ENCODE data around the gene MALL. TPM values are rescaled to one million over a fixed set of nuclear protein-coding genes. Genes with fewer than 3 reads are reported as not detected.

Gene MALL
- total and polyA plus RNA-seq, 10 of the 15 experiments (the other 5 are each of a cell fraction or from before 2014, with no cell fraction given): 0.26 TPM; not detected in 9

DNA sequence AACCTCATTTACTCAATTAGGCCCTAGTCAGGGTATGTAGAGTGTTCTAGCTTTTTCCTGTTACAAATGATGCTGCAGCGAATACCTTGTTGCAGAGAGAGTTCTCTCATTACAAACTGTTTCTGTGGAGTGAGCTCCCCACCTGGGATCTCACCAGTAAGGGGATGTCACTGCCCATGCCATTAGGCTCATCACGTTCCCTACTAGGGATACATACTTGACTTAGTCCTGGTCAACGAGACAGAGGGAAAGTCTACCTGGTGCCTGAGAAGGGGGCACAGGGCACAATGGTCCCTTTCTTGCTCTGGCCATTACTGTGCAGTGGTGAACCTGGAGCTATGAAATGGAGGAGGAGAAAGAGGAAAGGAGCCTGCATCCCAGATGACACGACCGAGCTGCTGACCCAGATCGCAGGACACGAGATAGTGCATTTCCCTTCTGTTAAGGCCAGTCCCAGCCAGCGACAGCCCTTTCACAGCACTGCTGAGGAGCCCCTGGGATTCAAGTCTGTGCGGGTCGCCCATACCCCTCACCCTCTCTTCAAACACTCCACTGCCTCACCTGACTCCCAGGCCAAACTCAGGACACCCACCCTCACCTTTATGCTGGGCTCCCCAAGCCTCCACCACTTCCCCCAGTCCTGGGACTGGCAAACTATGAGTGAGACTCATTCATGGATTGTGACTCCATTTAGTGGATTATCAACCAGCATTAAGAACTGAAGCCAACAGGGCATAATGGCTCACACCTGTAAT is 16.0 kb downstream of the MALL start (continued):
- TF ChIP-seq NFYA (IDR thresholded peaks at IDR 0.05; ENCODE audit: borderline replicate concordance, low read depth, low read length) (no peak), ZNF24 (IDR thresholded peaks at IDR 0.05) (no peak), CEBPB (IDR thresholded peaks at IDR 0.05; ENCODE audit: borderline replicate concordance in 1 of 2, low read depth in 2 of 2, low read length in 2 of 2) (no peak), PAX8 (IDR thresholded peaks at IDR 0.05) (no peak)
- TF ChIP-seq, protein P1, sequence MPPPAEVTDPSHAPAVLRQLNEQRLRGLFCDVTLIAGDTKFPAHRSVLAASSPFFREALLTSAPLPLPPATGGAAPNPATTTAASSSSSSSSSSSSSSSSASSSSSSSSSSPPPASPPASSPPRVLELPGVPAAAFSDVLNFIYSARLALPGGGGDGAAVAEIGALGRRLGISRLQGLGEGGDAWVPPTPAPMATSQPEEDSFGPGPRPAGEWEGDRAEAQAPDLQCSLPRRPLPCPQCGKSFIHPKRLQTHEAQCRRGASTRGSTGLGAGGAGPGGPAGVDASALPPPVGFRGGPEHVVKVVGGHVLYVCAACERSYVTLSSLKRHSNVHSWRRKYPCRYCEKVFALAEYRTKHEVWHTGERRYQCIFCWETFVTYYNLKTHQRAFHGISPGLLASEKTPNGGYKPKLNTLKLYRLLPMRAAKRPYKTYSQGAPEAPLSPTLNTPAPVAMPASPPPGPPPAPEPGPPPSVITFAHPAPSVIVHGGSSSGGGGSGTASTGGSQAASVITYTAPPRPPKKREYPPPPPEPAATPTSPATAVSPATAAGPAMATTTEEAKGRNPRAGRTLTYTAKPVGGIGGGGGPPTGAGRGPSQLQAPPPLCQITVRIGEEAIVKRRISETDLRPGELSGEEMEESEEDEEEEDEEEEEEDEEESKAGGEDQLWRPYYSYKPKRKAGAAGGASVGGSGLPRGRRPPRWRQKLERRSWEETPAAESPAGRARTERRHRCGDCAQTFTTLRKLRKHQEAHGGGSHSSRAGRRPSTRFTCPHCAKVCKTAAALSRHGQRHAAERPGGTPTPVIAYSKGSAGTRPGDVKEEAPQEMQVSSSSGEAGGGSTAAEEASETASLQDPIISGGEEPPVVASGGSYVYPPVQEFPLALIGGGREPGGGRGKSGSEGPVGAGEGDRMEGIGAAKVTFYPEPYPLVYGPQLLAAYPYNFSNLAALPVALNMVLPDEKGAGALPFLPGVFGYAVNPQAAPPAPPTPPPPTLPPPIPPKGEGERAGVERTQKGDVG (CRISPR knock-in tag; IDR thresholded peaks at IDR 0.05): no peak

DNA sequence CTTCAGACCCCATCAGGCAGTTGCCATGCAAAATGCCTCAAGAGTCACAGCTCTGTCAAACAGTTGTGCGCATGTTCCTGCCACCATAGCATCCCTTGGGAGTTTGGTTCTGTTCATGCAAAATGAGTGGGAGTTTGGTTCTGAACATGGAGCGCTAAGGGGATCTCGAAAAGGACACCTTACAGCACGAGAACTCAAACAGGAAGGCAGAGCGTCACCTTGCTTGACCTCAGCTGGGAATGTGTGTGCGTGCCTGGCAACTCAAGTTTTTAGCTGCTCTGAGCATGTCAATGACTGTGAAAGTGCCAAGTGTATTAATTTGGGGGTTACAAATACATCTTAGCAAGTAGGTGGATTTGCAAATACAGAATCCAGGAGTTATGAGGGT is 16.6 kb downstream of the MALL start:
- ChIA-PET CTCF (no interaction called here), POLR2A (no interaction called here), SMC1A (ENCODE audit: uncharacterized antibody, unreplicated experiment) (interaction anchor here (1.1 kb wide), 1 partner anchor 58 kb away, joined by 3 read pairs; no protein-coding TSS in a partner anchor), RAD21 (ENCODE audit: unreplicated experiment) (no interaction called here)
- DNase-seq (ENCODE audit: low read depth, low spot score) (no peak), FAIRE-seq (no peak), ATAC-seq (no peak)
- no peaks in the 10 kb centered on the region for H4K20me1 ChIP-seq (ENCODE audit: control insufficient read depth, insufficient read depth)
- H3K27ac ChIP-seq (ENCODE audit: control insufficient read depth, insufficient read depth): no peak overlapping the region
- no peak overlapping the region for H3K4me3 ChIP-seq
- intact Hi-C loops (cut with micrococcal nuclease; ENCODE audit: unreplicated experiment) (no loop called here), in situ Hi-C loops (cut with MboI) (no loop called here)
- BruUV-seq (replicated peaks): no TSS peak
- no peak overlapping the region for H3K9ac ChIP-seq (ENCODE audit: control insufficient read depth, insufficient read depth, low read length)
- no peak overlapping the region for H3K4me2 ChIP-seq (ENCODE audit: control insufficient read depth, insufficient read depth)
- no peaks in the 10 kb centered on the region for H3K9me3 ChIP-seq (replicated peaks; ENCODE audit: control insufficient read depth, insufficient read depth, low read length)
- H2AFZ ChIP-seq (ENCODE audit: control insufficient read depth, low read depth, low read length): no peak overlapping the region
- WGBS (ENCODE audit: insufficient coverage, insufficient replicate concordance, low lambda C conversion rate, missing lambda C conversion rate): 17% methylated on average over 6 of the region's 6 CpGs
- no peaks in the 10 kb centered on the region for H3K79me2 ChIP-seq (ENCODE audit: control insufficient read depth, insufficient read depth, low read length)
- no peaks in the 10 kb centered on the region for H3K27me3 ChIP-seq (replicated peaks in 1 of 2; ENCODE audit: control insufficient read depth in 2 of 2, insufficient read depth in 2 of 2, low read length in 1 of 2)
- H3K4me1 ChIP-seq (ENCODE audit: control insufficient read depth, insufficient read depth, low read length): no peaks in the 10 kb centered on the region
- H3K36me3 ChIP-seq (ENCODE audit: control insufficient read depth in 2 of 2, insufficient read depth in 2 of 2, low read length in 1 of 2): no peaks in the 10 kb centered on the region
- TF ChIP-seq, protein P2, sequence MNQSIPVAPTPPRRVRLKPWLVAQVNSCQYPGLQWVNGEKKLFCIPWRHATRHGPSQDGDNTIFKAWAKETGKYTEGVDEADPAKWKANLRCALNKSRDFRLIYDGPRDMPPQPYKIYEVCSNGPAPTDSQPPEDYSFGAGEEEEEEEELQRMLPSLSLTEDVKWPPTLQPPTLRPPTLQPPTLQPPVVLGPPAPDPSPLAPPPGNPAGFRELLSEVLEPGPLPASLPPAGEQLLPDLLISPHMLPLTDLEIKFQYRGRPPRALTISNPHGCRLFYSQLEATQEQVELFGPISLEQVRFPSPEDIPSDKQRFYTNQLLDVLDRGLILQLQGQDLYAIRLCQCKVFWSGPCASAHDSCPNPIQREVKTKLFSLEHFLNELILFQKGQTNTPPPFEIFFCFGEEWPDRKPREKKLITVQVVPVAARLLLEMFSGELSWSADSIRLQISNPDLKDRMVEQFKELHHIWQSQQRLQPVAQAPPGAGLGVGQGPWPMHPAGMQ (IDR thresholded peaks at IDR 0.05; ENCODE audit: borderline replicate concordance): no peak
- TF ChIP-seq MEF2B (IDR thresholded peaks at IDR 0.05; ENCODE audit: partially characterized antibody, poor library complexity, severe bottlenecking) (no peak), TCF3 (IDR thresholded peaks at IDR 0.05; ENCODE audit: borderline replicate concordance, insufficient read depth, low read depth, low read length) (no peak), GATAD2B (conservative IDR thresholded peaks at IDR 0.05; ENCODE audit: low read depth) (no peak), BMI1 (IDR thresholded peaks at IDR 0.05; ENCODE audit: borderline replicate concordance) (no peak), NR2C2 (IDR thresholded peaks at IDR 0.05; ENCODE audit: borderline replicate concordance, control insufficient read depth, insufficient read length, low read depth) (no peak), KDM1A (IDR thresholded peaks at IDR 0.05; ENCODE audit: borderline replicate concordance) (no peak), PAX5 (IDR thresholded peaks at IDR 0.05; ENCODE audit: borderline replicate concordance, low read depth, low read length) (no peak), YY1 (IDR thresholded peaks at IDR 0.05; ENCODE audit: low read depth, low read length) (no peak), NFXL1 (IDR thresholded peaks at IDR 0.05; ENCODE audit: borderline replicate concordance) (no peak)
